Upper lobe of left lung (tissue), 6 donors: Measurements from ENCODE around the gene CNPY4. TPM values are rescaled to one million over a fixed set of nuclear protein-coding genes. Genes with fewer than 3 reads are reported as not detected.

ENCODE experiments used
- ATAC-seq, 2 donors: fragments of 200-7000 bp; cut with Tn5 transposase; one replicate each; pipeline ENCODE4 v1.9.1; 2022; ENCODE audit warnings: mild to moderate bottlenecking in 2 of 2, moderate library complexity in 2 of 2; ENCODE audit not compliant: low FRiP score in 2 of 2
- DNase-seq, 2 donors: peaks; one replicate each; pipeline ENCODE4 v3.0.0-alpha.2; 2019 to 2020
- H3K27ac ChIP-seq, 4 donors: fragments of 200-600 bp; sonication (generic); one replicate each; pipeline ENCODE4 v1.5.1; 2016 to 2019
- H3K27me3 ChIP-seq, 4 donors: fragments of 200-600 bp; sonication (generic); one replicate each; pipeline ENCODE4 v1.5.1; 2017 to 2019
- H3K36me3 ChIP-seq, 4 donors: fragments of 200-600 bp; sonication (generic); one replicate each; pipeline ENCODE4 v1.5.1; 2016 to 2019
- H3K4me1 ChIP-seq, 4 donors: fragments of 200-600 bp; sonication (generic); one replicate each; pipeline ENCODE4 v1.5.1; 2018 to 2019
- H3K4me3 ChIP-seq, 4 donors: fragments of 200-600 bp; sonication (generic); one replicate each; pipeline ENCODE4 v1.5.1; 2017 to 2019; ENCODE audit warnings: mild to moderate bottlenecking in 2 of 4, moderate library complexity in 1 of 4
- H3K9me3 ChIP-seq, 4 donors: fragments of 200-600 bp; sonication (generic); one replicate each; pipeline ENCODE4 v1.5.1; 2018 to 2019
- CTCF ChIP-seq, 6 experiments: fragments of 450-650 bp in 4 of 6; fragments of 200-600 bp in 2 of 6; sonication (generic) in 2 of 6; IDR thresholded peaks; one replicate each; pipeline ENCODE4 v1.5.1; 2016 to 2019; ENCODE audit warnings: antibody characterized with exemption in 6 of 6
- EP300 ChIP-seq, 4 donors: sonication (generic); formaldehyde crosslinking; IDR thresholded peaks; one replicate each; pipeline ENCODE4 v1.5.1; 2017; ENCODE audit warnings: antibody characterized with exemption in 4 of 4, control low read depth in 2 of 4
- POLR2A ChIP-seq, 4 donors: fragments of 450-650 bp; IDR thresholded peaks; one replicate each; pipeline ENCODE4 v1.5.1; 2016 to 2017; ENCODE audit warnings: antibody characterized with exemption in 4 of 4, mild to moderate bottlenecking in 2 of 4
- POLR2AphosphoS5 ChIP-seq, 2 donors: sonication (generic); formaldehyde crosslinking; IDR thresholded peaks; one replicate each; pipeline ENCODE4 v1.5.1; 2017; ENCODE audit warnings: antibody characterized with exemption in 2 of 2
- WGBS, 2 donors: methylation state at CpG; one replicate each; pipeline ENCODE4 v1.1.5; 2017 to 2018; 5-methylcytosine and 5-hydroxymethylcytosine counted together
- total RNA-seq, 6 donors: library from RNA; depleted of rRNA in 4 of 6; stranded (reverse); fragments of >200 nt in 4 of 6; gene quantifications; one replicate each; pipeline versions ENCODE4 v1.1.0 to v1.2.1, GENCODE V29; 2016 to 2021
- donor health status: DM: no; HTN: no; CAD: no; lungs with moderate emphysema.
- donor health status: DM: no; HTN: yes; CAD: no; lungs with severe emphysema.

CNPY4 gene
- total RNA-seq, 6 donors from 2014 or later, result 2.9 to 14.6 (median 6.5) TPM

DNA sequence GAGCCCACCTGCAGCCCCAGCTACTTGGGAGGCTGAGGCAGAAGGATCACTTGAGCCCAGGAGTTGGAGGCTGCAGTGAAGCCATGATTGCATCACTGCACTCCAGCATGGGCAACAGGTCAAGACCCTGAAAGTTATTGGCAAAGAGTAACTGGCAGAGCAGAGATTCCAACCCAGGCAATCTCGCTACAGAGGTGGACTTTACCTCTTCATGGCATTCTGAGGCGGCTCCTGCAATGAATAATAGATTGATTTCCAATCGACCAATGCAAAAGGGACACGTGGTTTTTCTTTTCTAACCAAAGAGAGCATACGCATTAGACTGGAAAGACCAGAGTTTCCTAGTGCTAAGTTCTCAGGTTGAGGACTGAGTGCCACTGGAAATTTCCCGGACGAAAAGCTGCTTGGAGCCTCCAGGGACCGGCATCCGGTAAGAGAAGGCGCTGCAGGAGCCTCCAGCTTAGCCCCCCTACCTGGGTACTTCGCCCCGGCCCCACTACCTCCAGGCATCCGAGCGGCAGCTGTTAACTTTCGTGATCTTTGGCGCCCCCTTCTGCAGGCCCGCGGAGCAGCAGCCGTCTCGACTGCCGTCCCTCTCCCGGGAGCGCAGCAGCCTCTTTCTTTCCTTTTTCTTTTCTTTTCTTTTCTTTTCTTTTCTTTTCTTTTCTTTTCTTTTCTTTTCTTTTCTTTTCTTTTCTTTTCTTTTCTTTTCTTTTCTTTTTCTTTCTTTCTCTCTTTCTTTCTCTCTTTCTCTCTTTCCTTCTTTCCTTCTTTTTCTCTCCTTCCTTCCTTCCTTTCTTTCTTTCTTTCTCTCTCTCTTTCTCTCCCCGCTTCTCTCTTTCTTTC is 11.4 kb downstream of the CNPY4 start:
- no peaks in the 10 kb centered on the region for H3K27me3 ChIP-seq
- DNase-seq (peak; percentile 81 to 94), ATAC-seq (peak in 1 of 2 donors; percentile 37)
- peak overlapping the region in 2 of 4 donors; percentile 13 for H3K4me3 ChIP-seq
- peaks cover 14 to 28% (median 25%) of the 10 kb centered on the region in 4 donors for H3K4me1 ChIP-seq
- H3K27ac ChIP-seq, result no peak overlapping the region
- 13 to 15% methylated on average over 24 of the region's 24 CpGs for WGBS, 2 donors
- no peaks in the 10 kb centered on the region for H3K36me3 ChIP-seq
- no peaks in the 10 kb centered on the region for H3K9me3 ChIP-seq
- peak; percentile 70 to 87 (median 80) for TF ChIP-seq CTCF (IDR thresholded peaks at IDR 0.05)
- no peak for TF ChIP-seq EP300 (IDR thresholded peaks at IDR 0.05)

DNA sequence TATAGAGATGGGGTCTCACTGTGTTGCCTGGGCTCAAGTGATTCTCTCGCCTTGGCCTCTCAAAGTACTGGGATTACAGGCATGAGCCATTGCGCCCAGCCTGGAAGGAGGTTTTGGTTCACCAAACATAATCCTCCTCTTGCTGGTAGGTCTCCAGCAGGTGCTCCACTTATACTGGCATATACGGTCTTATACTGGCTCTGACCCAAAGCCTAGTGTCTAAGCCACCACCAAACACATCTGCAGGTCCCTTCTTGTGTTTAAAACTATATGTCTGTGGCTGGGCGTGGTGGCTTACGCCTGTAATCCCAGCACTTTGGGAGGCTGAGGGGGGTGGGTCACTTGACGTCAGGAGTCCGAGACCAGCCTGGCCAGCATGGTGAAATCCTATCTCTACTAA is 12.7 kb downstream of the CNPY4 start:
- no peaks in the 10 kb centered on the region for H3K27me3 ChIP-seq
- H3K36me3 ChIP-seq, result no peaks in the 10 kb centered on the region
- no peak overlapping the region for H3K27ac ChIP-seq
- H3K4me1 ChIP-seq, result peaks cover 11 to 21% (median 20%) of the 10 kb centered on the region in 4 donors
- H3K4me3 ChIP-seq, result no peak overlapping the region
- ATAC-seq, result no peak
- DNase-seq, result no peak
- TF ChIP-seq POLR2AphosphoS5 (IDR thresholded peaks at IDR 0.05) (no peak), POLR2A (IDR thresholded peaks at IDR 0.05) (no peak), CTCF (IDR thresholded peaks at IDR 0.05) (no peak), EP300 (IDR thresholded peaks at IDR 0.05) (no peak)
- 67 to 68% methylated on average over 7 of the region's 7 CpGs for WGBS, 2 donors
- no peaks in the 10 kb centered on the region for H3K9me3 ChIP-seq

DNA sequence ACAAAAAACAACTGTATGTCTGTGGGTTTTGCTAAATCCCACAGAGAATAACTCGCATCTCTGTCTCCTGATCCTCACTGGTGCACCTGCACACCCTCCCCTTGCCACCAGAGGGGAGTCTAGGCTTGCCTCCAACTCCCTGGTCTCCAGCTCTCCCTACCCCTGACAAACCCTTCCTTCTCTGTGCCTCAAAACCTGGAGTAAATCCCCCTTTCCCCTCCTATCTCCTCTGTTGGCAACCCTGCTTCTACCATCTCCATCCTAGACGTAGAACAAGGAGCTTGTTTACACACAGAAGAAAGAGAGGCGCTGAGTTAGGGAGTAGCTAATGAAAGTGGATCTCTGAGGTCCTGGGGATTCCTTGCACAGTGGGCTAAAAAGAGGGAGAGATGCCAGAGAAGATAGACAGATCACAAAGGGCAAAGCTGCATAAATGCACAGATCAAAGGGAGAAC is 13.3 kb downstream of the CNPY4 start:
- Histone ChIP-seq H3K9me3 (no peaks in the 10 kb centered on the region), H3K4me3 (no peak overlapping the region), H3K27ac (no peak overlapping the region), H3K36me3 (no peaks in the 10 kb centered on the region), H3K4me1 (peaks cover 11 to 19% (median 17%) of the 10 kb centered on the region in 4 donors), H3K27me3 (no peaks in the 10 kb centered on the region)
- peak in 1 of 2 donors; percentile 57 for DNase-seq
- TF ChIP-seq POLR2A (IDR thresholded peaks at IDR 0.05) (no peak), CTCF (IDR thresholded peaks at IDR 0.05) (peak; percentile 69 to 87 (median 78))
- peak; percentile 86 to 90 for ATAC-seq
- 15 to 25% methylated on average over 3 of the region's 3 CpGs for WGBS, 2 donors

DNA sequence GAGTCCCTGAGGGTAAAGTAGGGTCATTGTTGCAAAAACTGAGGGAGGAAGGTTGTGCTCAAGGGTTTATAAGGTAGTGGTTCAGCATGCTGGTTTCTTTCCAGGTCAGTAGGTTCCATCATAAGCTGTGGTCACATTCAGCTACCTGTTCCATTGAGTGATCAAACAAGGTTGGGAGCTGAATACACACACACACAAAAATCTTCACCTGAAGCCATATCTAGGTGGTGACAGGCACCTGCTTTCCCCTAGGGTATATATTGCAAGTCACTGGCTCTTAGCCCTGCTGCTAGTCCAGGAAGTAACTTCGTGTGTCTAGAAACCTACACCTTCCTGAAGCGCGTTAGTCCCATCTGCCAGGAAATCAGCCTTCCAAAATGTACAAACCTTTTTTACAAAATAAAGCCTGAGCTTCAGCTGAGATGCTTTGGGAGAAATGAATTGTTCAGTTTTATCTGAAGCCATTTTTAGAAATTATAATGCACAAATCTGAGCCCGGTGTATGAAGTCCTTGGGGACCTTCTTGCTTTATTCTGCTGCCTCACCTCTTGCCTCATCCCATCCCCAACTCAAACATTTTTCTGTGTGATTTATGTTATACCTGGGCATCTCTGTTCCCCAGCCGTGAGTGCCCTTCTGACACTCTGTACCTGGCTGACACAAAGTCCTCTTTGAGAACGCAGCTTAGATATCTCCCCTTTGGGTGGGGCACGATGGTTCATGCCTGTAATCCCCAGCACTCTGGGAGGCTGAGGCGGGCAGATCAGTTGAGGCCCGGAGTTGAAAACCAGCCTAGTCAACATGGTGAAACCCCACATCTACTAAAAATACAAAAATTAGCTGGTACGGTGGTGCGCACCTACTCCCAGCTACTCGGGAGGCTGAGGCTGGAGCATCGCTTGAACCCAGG is 18.7 kb downstream of the CNPY4 start:
- no peak overlapping the region for H3K27ac ChIP-seq
- TF ChIP-seq POLR2AphosphoS5 (IDR thresholded peaks at IDR 0.05) (no peak), POLR2A (IDR thresholded peaks at IDR 0.05) (no peak), CTCF (IDR thresholded peaks at IDR 0.05) (no peak), EP300 (IDR thresholded peaks at IDR 0.05) (no peak)

More for the DNA sequence above, 18.7 kb downstream of the CNPY4 start:
- no peak overlapping the region for H3K4me3 ChIP-seq
- no peaks in the 10 kb centered on the region for H3K36me3 ChIP-seq
- H3K27me3 ChIP-seq, result no peaks in the 10 kb centered on the region
- WGBS, 2 donors, result 71 to 74% methylated on average over 13 of the region's 13 CpGs
- H3K9me3 ChIP-seq, result no peaks in the 10 kb centered on the region
- no peaks in the 10 kb centered on the region for H3K4me1 ChIP-seq
- ATAC-seq, result no peak
- no peak for DNase-seq
